Lower leg skin (tissue), 3 donors: ENCODE data around the gene ITGB8.

ENCODE experiments used
- CTCF ChIP-seq, 3 donors: fragments of 450-650 bp; IDR thresholded peaks; one replicate each; pipeline ENCODE4 v1.5.1; 2016; ENCODE audit warnings: antibody characterized with exemption in 3 of 3, mild to moderate bottlenecking in 3 of 3, moderate library complexity in 2 of 3
- POLR2A ChIP-seq, 2 donors: fragments of 450-650 bp; IDR thresholded peaks; one replicate each; pipeline ENCODE4 v1.6.1; 2016 to 2017; ENCODE audit warnings: antibody characterized with exemption in 2 of 2, mild to moderate bottlenecking in 1 of 2, moderate library complexity in 1 of 2

GRCh38 chr7:20304366-20304765 lies 26.3 kb upstream of the ITGB8 start:
- TF ChIP-seq CTCF (IDR thresholded peaks at IDR 0.05) = no peak
- TF ChIP-seq POLR2A (IDR thresholded peaks at IDR 0.05) = no peak
